Endothelial cell of umbilical vein (primary cell): ENCODE measurements around the gene SORCS1. TPM values are rescaled to one million over a fixed set of nuclear protein-coding genes. Genes with fewer than 3 reads are reported as not detected.

Experiments used
- BruUV-seq: library from RNA; stranded (reverse); fragments of 400-500 nt; replicated peaks from 2 replicates; lab custom pipeline; 2021; lab: Mats Ljungman, UMichigan
- CTCF ChIA-PET: fragments of 300-600, 350-600 bp; sonication (Branson Sonifier 250); formaldehyde crosslinking; loops from one replicate; lab custom pipeline; 2021; ENCODE audit warnings: antibody characterized with exemption, inconsistent platforms; lab: Charles Lee
- POLR2A ChIA-PET: fragments of 300-600, 350-600 bp; sonication (Branson Sonifier 250); formaldehyde crosslinking; loops from one replicate; lab custom pipeline; 2021; ENCODE audit warnings: antibody characterized with exemption, inconsistent platforms; lab: Charles Lee
- DNase-seq: peaks from one replicate; pipeline ENCODE4 v3.0.0-alpha.2; 2011; ENCODE audit warnings: low read depth, low spot score
- FAIRE-seq: peaks from 2 replicates; lab custom pipeline; 2011; peaks lifted over from hg19 to GRCh38; lab: Jason Lieb, UNC
- H2AFZ ChIP-seq: 2 replicates; pipeline ENCODE4 v1.6.0; 2012; ENCODE audit warnings: low read depth, low read length, control low read depth, inconsistent platforms
- H3K27ac ChIP-seq: 2 replicates; pipeline ENCODE4 v1.5.1; 2011; ENCODE audit warnings: low read depth, mild to moderate bottlenecking, control low read depth, low read length, moderate library complexity; ENCODE audit not compliant: insufficient read depth
- H3K27me3 ChIP-seq, 2 experiments: 2 replicates each; pipeline versions ENCODE4 v1.6.0 to v1.6.1; 2011; ENCODE audit warnings: low read length in 2 of 2, mixed read lengths in 1 of 2; ENCODE audit not compliant: control insufficient read depth in 2 of 2, insufficient read depth in 2 of 2
- H3K36me3 ChIP-seq, 2 experiments: 2 replicates in 1 of 2; 3 replicates in 1 of 2; pipeline ENCODE4 v1.5.1; 2011; ENCODE audit warnings: low read length in 2 of 2, mild to moderate bottlenecking in 1 of 2, moderate library complexity in 1 of 2; ENCODE audit not compliant: control insufficient read depth in 2 of 2, insufficient read depth in 2 of 2; ENCODE audit errors: extremely low read depth in 1 of 2
- H3K4me1 ChIP-seq: 3 replicates; pipeline ENCODE4 v1.5.1; 2011; ENCODE audit warnings: mild to moderate bottlenecking, low read length; ENCODE audit not compliant: control insufficient read depth, insufficient read depth; ENCODE audit errors: extremely low read depth
- H3K4me2 ChIP-seq: 2 replicates; pipeline ENCODE4 v1.6.1; 2011; ENCODE audit warnings: low read length, control low read depth, mixed read lengths; ENCODE audit not compliant: insufficient read depth
- H3K4me3 ChIP-seq, 3 experiments: fragments of 200-600 bp in 1 of 3; sonication (generic), shearing (Covaris generic) in 1 of 3; replicated peaks in 1 of 3; 2 replicates each; pipeline ENCODE4 v1.5.1; 2011 to 2016; ENCODE audit warnings: control low read depth in 3 of 3, low read length in 3 of 3, mild to moderate bottlenecking in 2 of 3, inconsistent platforms in 1 of 3, low read depth in 1 of 3, moderate library complexity in 1 of 3; ENCODE audit not compliant: insufficient read depth in 1 of 3
- H3K79me2 ChIP-seq: 2 replicates; pipeline ENCODE4 v1.6.0; 2012; ENCODE audit warnings: low read length, inconsistent platforms; ENCODE audit not compliant: control insufficient read depth, insufficient read depth
- H3K9ac ChIP-seq: replicated peaks from 2 replicates; pipeline ENCODE3; 2011; ENCODE audit warnings: low read length, control low read depth; ENCODE audit not compliant: insufficient read depth; ENCODE audit errors: extremely low read depth
- H3K9me1 ChIP-seq: replicated peaks from 3 replicates; pipeline ENCODE4 v1.6.0; 2011; ENCODE audit warnings: mild to moderate bottlenecking, low read length; ENCODE audit not compliant: control insufficient read depth, insufficient read depth; ENCODE audit errors: extremely low read depth
- H3K9me3 ChIP-seq: replicated peaks from 2 replicates; pipeline ENCODE4 v1.5.1; 2012; ENCODE audit warnings: low read length, inconsistent platforms; ENCODE audit not compliant: control insufficient read depth, insufficient read depth
- H4K20me1 ChIP-seq: replicated peaks from 2 replicates; pipeline ENCODE3; 2011; ENCODE audit warnings: mild to moderate bottlenecking, low read length; ENCODE audit not compliant: control insufficient read depth, insufficient read depth; ENCODE audit errors: extremely low read depth
- CTCF ChIP-seq, 2 donors: IDR thresholded peaks; 1 replicate in 1 of 2; 2 replicates in 1 of 2; pipeline ENCODE4 v1.5.1; 2011; ENCODE audit warnings: low read length in 2 of 2, mild to moderate bottlenecking in 2 of 2, moderate library complexity in 2 of 2, control low read depth in 1 of 2, inconsistent platforms in 1 of 2, low read depth in 1 of 2; ENCODE audit not compliant: insufficient read depth in 1 of 2; ENCODE audit errors: extremely low read depth in 1 of 2
- EZH2 ChIP-seq: IDR thresholded peaks from 2 replicates; pipeline ENCODE4 v1.6.1; 2012; ENCODE audit warnings: borderline replicate concordance, low read depth, mild to moderate bottlenecking, moderate library complexity, low read length, inconsistent platforms; ENCODE audit not compliant: severe bottlenecking
- FOS ChIP-seq: IDR thresholded peaks from 2 replicates; pipeline ENCODE4 v1.6.1; 2011; ENCODE audit warnings: mild to moderate bottlenecking, low read length, moderate library complexity, borderline replicate concordance; ENCODE audit not compliant: insufficient read depth
- GATA2 ChIP-seq: IDR thresholded peaks from 2 replicates; pipeline ENCODE4 v1.7.0; 2011; ENCODE audit warnings: low read depth, mild to moderate bottlenecking, moderate library complexity, mixed read lengths, low read length; ENCODE audit not compliant: insufficient read length, insufficient read depth
- JUN ChIP-seq: IDR thresholded peaks from 2 replicates; pipeline ENCODE4 v1.6.1; 2011; ENCODE audit warnings: borderline replicate concordance, low read depth; ENCODE audit not compliant: insufficient read length, insufficient read depth
- MAX ChIP-seq: IDR thresholded peaks from 2 replicates; pipeline ENCODE4 v1.6.1; 2011; ENCODE audit not compliant: insufficient read depth, insufficient read length
- MYC ChIP-seq: IDR thresholded peaks from one replicate; pipeline ENCODE4 v1.6.1; 2011; ENCODE audit warnings: mild to moderate bottlenecking, low read depth, low read length
- POLR2A ChIP-seq: IDR thresholded peaks from 2 replicates; pipeline ENCODE4 v1.6.1; 2012; ENCODE audit warnings: low read depth, mild to moderate bottlenecking, control low read depth, low read length
- dilution Hi-C: fragments of 300-500 bp; cut with MboI; formaldehyde crosslinking; loops from one replicate; pipeline ENCODE4 v1.15.0; 2019; ENCODE audit warnings: low sequenced_read_pairs; ENCODE audit not compliant: extremely low pct_ligation_motif_present
- intact Hi-C: fragments of 100-400 bp; cut with micrococcal nuclease; formaldehyde crosslinking; loops from one replicate; pipeline ENCODE4 v1.10.0; 2022
- polyA plus RNA-seq, 4 experiments: library from polyadenylated mRNA; depleted of rRNA in 3 of 4; stranded (reverse) in 3 of 4; unstranded in 1 of 4; fragments of >200 nt; gene quantifications; 2 replicates each; pipeline versions ENCODE4 v1.2.1 to v1.2.3, GENCODE V29; 2011 to 2012; ENCODE audit warnings: missing spikeins in 1 of 4
- total RNA-seq: library from RNA; stranded (reverse); gene quantifications from 2 replicates; pipeline ENCODE4 v1.2.3, GENCODE V29; 2021

Gene SORCS1
- total and polyA plus RNA-seq, 2 donors (not counting 3 experiments of a cell fraction or from before 2014, with no cell fraction given), result not detected

- H4K20me1 ChIP-seq, result no peaks in the 10 kb centered on the region
- H3K4me2 ChIP-seq, result no peak overlapping the region
- H3K9me3 ChIP-seq, result peaks cover 6% of the 10 kb centered on the region
- no peaks in the 10 kb centered on the region for H3K9me1 ChIP-seq
- dilution Hi-C loops (no loop called here), intact Hi-C loops (no loop called here)
- no peak for FAIRE-seq
- no peak overlapping the region for H3K27ac ChIP-seq
- no peaks in the 10 kb centered on the region for H3K27me3 ChIP-seq
- H3K9ac ChIP-seq, result no peak overlapping the region
- H3K4me3 ChIP-seq, result no peak overlapping the region
- CTCF ChIA-PET, result no interaction called here
- H3K4me1 ChIP-seq, result no peaks in the 10 kb centered on the region
- no peak overlapping the region for H2AFZ ChIP-seq
- no peak for DNase-seq
- no peak for TF ChIP-seq MAX
- TF ChIP-seq EZH2, result no peak
- TF ChIP-seq JUN, result no peak
- TF ChIP-seq MYC, result no peak
- no peaks in the 10 kb centered on the region for H3K79me2 ChIP-seq
- H3K36me3 ChIP-seq, result no peaks in the 10 kb centered on the region
- BruUV-seq, result no TSS peak
- POLR2A ChIA-PET, result no interaction called here
Measured at GRCh38 chr10:106746868-106747267, 417.6 kb downstream of the SORCS1 start.

- CTCF ChIA-PET, result no interaction called here
- Histone ChIP-seq H3K4me1 (no peaks in the 10 kb centered on the region), H3K27ac (no peak overlapping the region), H3K4me2 (no peak overlapping the region), H3K9ac (no peak overlapping the region), H3K27me3 (no peaks in the 10 kb centered on the region), H3K9me3 (no peaks in the 10 kb centered on the region), H3K9me1 (no peaks in the 10 kb centered on the region), H3K79me2 (no peaks in the 10 kb centered on the region), H3K4me3 (no peak overlapping the region), H2AFZ (no peak overlapping the region), H4K20me1 (no peaks in the 10 kb centered on the region), H3K36me3 (no peaks in the 10 kb centered on the region)
- POLR2A ChIA-PET, result no interaction called here
- TF ChIP-seq GATA2, result no peak
- TF ChIP-seq POLR2A, result no peak
- no peak for TF ChIP-seq MYC
- no peak for TF ChIP-seq JUN
- no peak for TF ChIP-seq FOS
- no peak for TF ChIP-seq CTCF (IDR thresholded peaks at IDR 0.05; ENCODE audit: extremely low read depth in 1 of 2, insufficient read depth in 1 of 2, low read depth in 1 of 2, low read length in 2 of 2)
- intact Hi-C loops (no loop called here), dilution Hi-C loops (no loop called here)
- FAIRE-seq, result no peak
- no TSS peak for BruUV-seq
- DNase-seq, result no peak
Measured at GRCh38 chr10:106741006-106741530, 423.4 kb downstream of the SORCS1 start.
